NB4 (cell line): Measurements from ENCODE around the gene SLC12A4.
"Not testable (repeated sequence)": the region's sequence is repeated elsewhere in the genome, so short reads cannot be mapped to it uniquely, and the experiment has no call there.

Experiments
- DNase-seq: peaks from one replicate; pipeline ENCODE4 v3.0.0; 2010; ENCODE audit warnings: low read depth
- H3K4me3 ChIP-seq: one replicate; pipeline ENCODE4 v1.5.1; 2011; ENCODE audit warnings: mild to moderate bottlenecking, low read depth, low read length, moderate library complexity
- CTCF ChIP-seq: IDR thresholded peaks from one replicate; pipeline ENCODE4 v1.5.1; 2012; ENCODE audit warnings: low read depth, low read length
- MAX ChIP-seq: IDR thresholded peaks from 2 replicates; pipeline ENCODE4 v1.6.1; 2011; ENCODE audit warnings: low read depth, low read length
- MYC ChIP-seq: IDR thresholded peaks from 2 replicates; pipeline ENCODE4 v1.6.1; 2011; ENCODE audit warnings: low read depth, low read length
- POLR2A ChIP-seq: IDR thresholded peaks from 2 replicates; pipeline ENCODE4 v1.6.1; 2011; ENCODE audit warnings: mild to moderate bottlenecking; ENCODE audit not compliant: insufficient read length; ENCODE audit errors: extremely low read depth

SLC12A4 gene

GRCh38 chr16:67977469-67978227, 9.2 kb upstream of the SLC12A4 start:
- DNase-seq: no peak
- TF ChIP-seq MAX (no peak), POLR2A (no peak), CTCF (no peak), MYC (no peak)
- no peak overlapping the region for H3K4me3 ChIP-seq

- DNase-seq: no peak
- TF ChIP-seq MYC (no peak), CTCF (no peak), POLR2A (no peak), MAX (no peak)
- no peak overlapping the region for H3K4me3 ChIP-seq
These were observed 8.6 kb upstream of the SLC12A4 start for GRCh38 chr16:67977005-67977404.

- no peak for DNase-seq
- no peak overlapping the region for H3K4me3 ChIP-seq
- TF ChIP-seq MAX: no peak
These were observed 7.8 kb upstream of the SLC12A4 start for GRCh38 chr16:67976205-67976604.

- no peak for TF ChIP-seq MYC
- TF ChIP-seq CTCF: no peak
- no peak for TF ChIP-seq POLR2A
- no peak for DNase-seq
- no peak overlapping the region for H3K4me3 ChIP-seq
These were observed 7.1 kb upstream of the SLC12A4 start for GRCh38 chr16:67975321-67976105.

- not testable (repeated sequence) for DNase-seq
These were observed 3.8 kb upstream of the SLC12A4 start for GRCh38 chr16:67972285-67972684.

GRCh38 chr16:67971111-67971510, 2.7 kb upstream of the SLC12A4 start:
- TF ChIP-seq MYC: no peak
- no peak for TF ChIP-seq MAX
- TF ChIP-seq POLR2A: no peak
- TF ChIP-seq CTCF: no peak
- H3K4me3 ChIP-seq: no peak overlapping the region
- no peak for DNase-seq

More at GRCh38 chr16:67972285-67972684, 3.8 kb upstream of the SLC12A4 start:
- H3K4me3 ChIP-seq: not testable (repeated sequence)
